CD14-positive monocyte (primary cell): ENCODE results near the gene PPM1B. TPM values are rescaled to one million over a fixed set of nuclear protein-coding genes. Genes with fewer than 3 reads are reported as not detected.

Experiments used
- DNase-seq, 3 donors: peaks; one replicate each; pipeline ENCODE4 v3.0.0-alpha.2; 2011 to 2022
- H2AFZ ChIP-seq: 2 replicates; pipeline ENCODE4 v1.6.0; 2012; ENCODE audit warnings: mild to moderate bottlenecking, low read depth, low read length, inconsistent platforms; ENCODE audit not compliant: insufficient read depth, poor library complexity, severe bottlenecking
- H3K27ac ChIP-seq, 2 donors: 1 replicate in 1 of 2; 2 replicates in 1 of 2; pipeline ENCODE4 v1.5.1; 2012 to 2013; ENCODE audit warnings: low read length in 2 of 2, control low read depth in 1 of 2, inconsistent platforms in 1 of 2, low read depth in 1 of 2, mild to moderate bottlenecking in 1 of 2
- H3K27me3 ChIP-seq, 2 donors: one replicate each; pipeline versions ENCODE4 v1.6.0 to v1.6.1; 2011 to 2013; ENCODE audit warnings: low read length in 2 of 2; ENCODE audit not compliant: control insufficient read depth in 2 of 2, insufficient read depth in 2 of 2
- H3K36me3 ChIP-seq, 2 donors: replicated peaks in 1 of 2; 1 replicate in 1 of 2; 2 replicates in 1 of 2; pipeline versions ENCODE4 v1.5.1 to v1.6.1; 2012 to 2013; ENCODE audit warnings: low read length in 2 of 2, control low read depth in 1 of 2, inconsistent platforms in 1 of 2, mild to moderate bottlenecking in 1 of 2; ENCODE audit not compliant: insufficient read depth in 2 of 2, control insufficient read depth in 1 of 2
- H3K4me1 ChIP-seq, 2 donors: 1 replicate in 1 of 2; 2 replicates in 1 of 2; pipeline versions ENCODE4 v1.5.1 to v1.6.1; 2012 to 2013; ENCODE audit warnings: low read length in 2 of 2, control low read depth in 1 of 2, inconsistent platforms in 1 of 2, mild to moderate bottlenecking in 1 of 2, moderate library complexity in 1 of 2; ENCODE audit not compliant: insufficient read depth in 2 of 2, control insufficient read depth in 1 of 2
- H3K4me2 ChIP-seq: replicated peaks from 2 replicates; pipeline ENCODE3; 2012; ENCODE audit warnings: low read length, moderate library complexity, mild to moderate bottlenecking; ENCODE audit not compliant: poor library complexity, severe bottlenecking; ENCODE audit errors: extremely low read depth
- H3K4me3 ChIP-seq, 3 experiments: fragments of 200-600 bp in 1 of 3; sonication (generic) in 1 of 3; replicated peaks in 1 of 3; 1 replicate in 2 of 3; 2 replicates in 1 of 3; pipeline ENCODE4 v1.5.1; 2011 to 2013; ENCODE audit warnings: low read length in 3 of 3, mild to moderate bottlenecking in 3 of 3, control low read depth in 2 of 3, low read depth in 2 of 3, inconsistent platforms in 1 of 3, moderate library complexity in 1 of 3
- H3K79me2 ChIP-seq: 2 replicates; pipeline ENCODE4 v1.6.0; 2012; ENCODE audit warnings: mild to moderate bottlenecking, control low read depth, inconsistent platforms, low read length, moderate library complexity; ENCODE audit not compliant: insufficient read depth
- H3K9ac ChIP-seq: 2 replicates; pipeline ENCODE4 v1.6.0; 2017; ENCODE audit warnings: low read length, mild to moderate bottlenecking; ENCODE audit not compliant: insufficient read depth, poor library complexity, severe bottlenecking
- H3K9me3 ChIP-seq, 2 donors: replicated peaks in 1 of 2; 1 replicate in 1 of 2; 2 replicates in 1 of 2; pipeline versions ENCODE4 v1.5.1 to v1.6.1; 2012 to 2013; ENCODE audit warnings: low read length in 2 of 2, control low read depth in 1 of 2; ENCODE audit not compliant: control insufficient read depth in 1 of 2, insufficient read depth in 1 of 2
- H4K20me1 ChIP-seq: 2 replicates; pipeline ENCODE4 v1.6.0; 2012; ENCODE audit warnings: mild to moderate bottlenecking, low read length, control low read depth, moderate library complexity; ENCODE audit not compliant: insufficient read depth
- H3K27ac Mint-ChIP-seq, 7 donors: one replicate each; pipeline ENCODE4 v1.8.0; 2020; ENCODE audit warnings: mild to moderate bottlenecking in 7 of 7, mixed read lengths in 7 of 7, moderate library complexity in 6 of 7, inconsistent platforms in 2 of 7
- H3K27me3 Mint-ChIP-seq, 3 donors: one replicate each; pipeline ENCODE4 v1.8.0; 2021 to 2022; ENCODE audit warnings: low read depth in 3 of 3, mild to moderate bottlenecking in 3 of 3, mixed read lengths in 3 of 3, moderate library complexity in 3 of 3, inconsistent platforms in 1 of 3
- H3K36me3 Mint-ChIP-seq, 2 donors: one replicate each; pipeline ENCODE4 v1.8.0; 2020; ENCODE audit warnings: mixed read lengths in 2 of 2, inconsistent platforms in 1 of 2, mild to moderate bottlenecking in 1 of 2
- H3K4me1 Mint-ChIP-seq: one replicate; pipeline ENCODE4 v1.8.0; 2020; ENCODE audit warnings: mild to moderate bottlenecking, mixed read lengths
- H3K4me3 Mint-ChIP-seq, 2 donors: one replicate each; pipeline ENCODE4 v1.8.0; 2020; ENCODE audit warnings: mild to moderate bottlenecking in 2 of 2, mixed read lengths in 2 of 2, moderate library complexity in 1 of 2
- H3K9me3 Mint-ChIP-seq, 7 donors: one replicate each; pipeline ENCODE4 v1.8.0; 2020 to 2022; ENCODE audit warnings: mixed read lengths in 7 of 7, mild to moderate bottlenecking in 6 of 7, moderate library complexity in 6 of 7, inconsistent platforms in 2 of 7
- CTCF ChIP-seq: fragments of 200-600 bp; IDR thresholded peaks from one replicate; pipeline ENCODE4 v1.8.0; 2022; ENCODE audit warnings: antibody characterized with exemption, mild to moderate bottlenecking
- WGBS: methylation state at CpG from one replicate; pipeline ENCODE4 v1.1.5; 2013; ENCODE audit warnings: missing lambda C conversion rate; ENCODE audit not compliant: insufficient coverage; 5-methylcytosine and 5-hydroxymethylcytosine counted together
- intact Hi-C, 2 donors: fragments of 100-400 bp; cut with micrococcal nuclease; formaldehyde crosslinking; loops; one replicate each; pipeline versions ENCODE4 v1.15.0 to v1.15.1; 2023
- polyA plus RNA-seq, 3 donors: library from polyadenylated mRNA; depleted of rRNA in 1 of 3; unstranded in 2 of 3; stranded (reverse) in 1 of 3; fragments of 300-500 nt in 2 of 3; fragments of >200 nt in 1 of 3; fragmentation: Illumina TruSeq in 2 of 3; gene quantifications; 1 replicate in 2 of 3; 2 replicates in 1 of 3; pipeline ENCODE4 v1.2.3, GENCODE V29; 2012 to 2021

The PPM1B gene
- polyA plus RNA-seq, 3 donors, result 17.7 to 34.6 (median 24.9) TPM

GRCh38 chr2:44120428-44120827, 48.2 kb upstream of the PPM1B start:
- Mint-ChIP-seq H3K9me3 (no peaks in the 10 kb centered on the region), H3K27ac (peak overlapping the region; percentile 25 to 90 (median 81)), H3K27me3 (peaks cover 0 to 4% (median 0%) of the 10 kb centered on the region in 3 donors), H3K36me3 (no peaks in the 10 kb centered on the region), H3K4me1 (peaks cover 30% of the 10 kb centered on the region), H3K4me3 (peak overlapping the region in 1 of 2 donors; percentile 30)
- no peak overlapping the region for H3K9ac ChIP-seq
- H3K27ac ChIP-seq, result peak overlapping the region in 1 of 2 donors; percentile 49
- peak overlapping the region in 1 of 3 experiments; percentile 28 for H3K4me3 ChIP-seq
- no peak overlapping the region for H2AFZ ChIP-seq
- TF ChIP-seq CTCF, result no peak
- H3K4me2 ChIP-seq, result peak overlapping the region; percentile 62
- WGBS, result no CpG with 5 or more reads among the region's 2 CpGs
- no peaks in the 10 kb centered on the region for H3K9me3 ChIP-seq
- DNase-seq, result peak; percentile 81 to 94 (median 90)
- H3K36me3 ChIP-seq, result no peaks in the 10 kb centered on the region
- no peaks in the 10 kb centered on the region for H4K20me1 ChIP-seq
- H3K27me3 ChIP-seq, result no peaks in the 10 kb centered on the region
- intact Hi-C loops, result loop anchor here in 1 of 2 donors (5.0 kb wide), 1 partner anchor 47 kb away; the partner anchor contains the start of gene PPM1B
- peaks cover 15 to 25% of the 10 kb centered on the region in 2 donors for H3K4me1 ChIP-seq
- H3K79me2 ChIP-seq, result no peaks in the 10 kb centered on the region

GRCh38 chr2:44121899-44122298, 46.8 kb upstream of the PPM1B start:
- Histone ChIP-seq H3K27me3 (no peaks in the 10 kb centered on the region), H3K79me2 (no peaks in the 10 kb centered on the region), H3K36me3 (no peaks in the 10 kb centered on the region), H3K4me1 (peaks cover 15 to 25% of the 10 kb centered on the region in 2 donors), H3K27ac (no peak overlapping the region), H2AFZ (no peak overlapping the region), H4K20me1 (no peaks in the 10 kb centered on the region), H3K9me3 (no peaks in the 10 kb centered on the region), H3K9ac (no peak overlapping the region), H3K4me3 (no peak overlapping the region), H3K4me2 (no peak overlapping the region)
- Mint-ChIP-seq H3K4me1 (peaks cover 25% of the 10 kb centered on the region), H3K36me3 (no peaks in the 10 kb centered on the region), H3K4me3 (no peak overlapping the region), H3K27ac (peak overlapping the region; percentile 1 to 89 (median 53)), H3K9me3 (no peaks in the 10 kb centered on the region), H3K27me3 (peaks cover 0 to 4% (median 0%) of the 10 kb centered on the region in 3 donors)
- intact Hi-C loops, result loop anchor here in 1 of 2 donors (5.0 kb wide), 1 partner anchor 45 kb away; the partner anchor contains the start of gene PPM1B
- TF ChIP-seq CTCF, result no peak
- no peak for DNase-seq
- no CpG with 5 or more reads among the region's 3 CpGs for WGBS
